Measurements from ENCODE around the gene BMPR2. TPM values are rescaled to one million over a fixed set of nuclear protein-coding genes. Genes with fewer than 3 reads are reported as not detected.

BMPR2 gene
- total RNA-seq, 1 donor from 2014 or later = 45.9 TPM

GRCh38 chr2:202610380-202610779 lies 234.3 kb downstream of the BMPR2 start:
- DNase-seq (no peak), ATAC-seq (ENCODE audit: poor library complexity) (no peak)
- intact Hi-C loops (cut with DNase I) = no loop called here

GRCh38 chr2:202612145-202612544 lies 236.0 kb downstream of the BMPR2 start:
- intact Hi-C loops (cut with DNase I) = no loop called here
- ATAC-seq (ENCODE audit: poor library complexity) = no peak
- DNase-seq = no peak

- no peak for DNase-seq
Measured at GRCh38 chr2:202613479-202613878, 237.4 kb downstream of the BMPR2 start.

More at GRCh38 chr2:202613479-202613878, 237.4 kb downstream of the BMPR2 start:
- ATAC-seq (ENCODE audit: poor library complexity) = no peak
- intact Hi-C loops (cut with DNase I) = no loop called here

Other genes with a start within 250 kb of the BMPR2 start
- gene SUMO1, start 137.7 kb upstream of the BMPR2 start, total RNA-seq = 64.6 TPM
- gene NOP58, start 110.6 kb upstream of the BMPR2 start, total RNA-seq = 23.0 TPM

All from Right ventricle myocardium superior (tissue), 1 donor.